GM12878 (cell line): ENCODE results near the gene PDLIM4. TPM values are rescaled to one million over a fixed set of nuclear protein-coding genes. Genes with fewer than 3 reads are reported as not detected.

Source experiments
- ATAC-seq: fragments of 200-7000 bp; cut with Tn5 transposase; 3 replicates; pipeline ENCODE4 v1.9.1; 2020; ENCODE audit warnings: mild to moderate bottlenecking, moderate library complexity
- BruUV-seq: library from RNA; stranded (reverse); fragments of 400-500 nt; replicated peaks from 2 replicates; lab custom pipeline; 2021; lab: Mats Ljungman, UMichigan
- CTCF ChIA-PET: fragments of 300-600 bp; sonication (Branson Sonifier 250); formaldehyde crosslinking; extraction: SDS; loops from one replicate; lab custom pipeline; 2021; ENCODE audit warnings: inconsistent platforms; lab: Yijun Ruan, JAX
- POLR2A ChIA-PET: fragments of 350-600 bp; formaldehyde crosslinking; extraction: SDS; loops from one replicate; lab custom pipeline; 2021; ENCODE audit warnings: inconsistent platforms; lab: Charles Lee
- RAD21 ChIA-PET: fragments of 300-600 bp; sonication (Branson Sonifier 250); formaldehyde crosslinking; loops from one replicate; lab custom pipeline; 2023; ENCODE audit warnings: antibody characterized with exemption; ENCODE audit not compliant: unreplicated experiment; lab: Charles Lee
- SMC1A ChIA-PET: fragments of 300-600 bp; sonication (Branson Sonifier 250); formaldehyde crosslinking; loops from one replicate; lab custom pipeline; 2023; ENCODE audit not compliant: unreplicated experiment, uncharacterized antibody; lab: Charles Lee
- DNase-seq: peaks from one replicate; pipeline ENCODE4 v3.0.0-alpha.2; 2011; ENCODE audit warnings: low read depth, low spot score
- FAIRE-seq: peaks from 3 replicates; lab custom pipeline; 2011; peaks lifted over from hg19 to GRCh38; lab: Jason Lieb, UNC
- H2AFZ ChIP-seq: 2 replicates; pipeline ENCODE4 v1.6.0; 2011; ENCODE audit warnings: low read depth, low read length, control low read depth; ENCODE audit not compliant: control insufficient read depth
- H3K27ac ChIP-seq: 2 replicates; pipeline ENCODE4 v1.5.1; 2011; ENCODE audit warnings: control low read depth; ENCODE audit not compliant: control insufficient read depth, insufficient read depth
- H3K27me3 ChIP-seq, 2 experiments: replicated peaks in 1 of 2; 2 replicates each; pipeline versions ENCODE4 v1.6.0 to v1.6.1; 2011; ENCODE audit warnings: low read length in 1 of 2; ENCODE audit not compliant: control insufficient read depth in 2 of 2, insufficient read depth in 2 of 2
- H3K36me3 ChIP-seq, 2 experiments: 2 replicates each; pipeline ENCODE4 v1.5.1; 2011; ENCODE audit warnings: low read length in 1 of 2; ENCODE audit not compliant: control insufficient read depth in 2 of 2, insufficient read depth in 2 of 2
- H3K4me1 ChIP-seq: 2 replicates; pipeline ENCODE4 v1.6.1; 2011; ENCODE audit warnings: mild to moderate bottlenecking, low read length, moderate library complexity, mixed read lengths; ENCODE audit not compliant: control insufficient read depth, insufficient read depth
- H3K4me2 ChIP-seq: 2 replicates; pipeline ENCODE4 v1.6.0; 2011; ENCODE audit warnings: control low read depth; ENCODE audit not compliant: control insufficient read depth, insufficient read depth
- H3K4me3 ChIP-seq: fragments of 200-600 bp; sonication (generic); 2 replicates; pipeline ENCODE4 v1.5.1; 2016
- H3K79me2 ChIP-seq: 2 replicates; pipeline ENCODE4 v1.6.0; 2011; ENCODE audit warnings: low read length; ENCODE audit not compliant: control insufficient read depth, insufficient read depth
- H3K9ac ChIP-seq: 2 replicates; pipeline ENCODE4 v1.8.0; 2011; ENCODE audit warnings: low read length, control low read depth, mixed read lengths; ENCODE audit not compliant: control insufficient read depth, insufficient read depth
- H3K9me3 ChIP-seq: replicated peaks from 3 replicates; pipeline ENCODE4 v1.5.1; 2011; ENCODE audit warnings: mild to moderate bottlenecking, low read length; ENCODE audit not compliant: control insufficient read depth, insufficient read depth
- H4K20me1 ChIP-seq: 2 replicates; pipeline ENCODE4 v1.6.0; 2011; ENCODE audit not compliant: control insufficient read depth, insufficient read depth
- CBX3 ChIP-seq: fragments of 200-600 bp; sonication (generic); IDR thresholded peaks from 2 replicates; pipeline ENCODE4 v1.6.1; 2016; ENCODE audit warnings: low read depth, borderline replicate concordance
- EGR1 ChIP-seq, 2 experiments: IDR thresholded peaks; 1 replicate in 1 of 2; 2 replicates in 1 of 2; pipeline ENCODE4 v1.6.1; 2011 to 2012; ENCODE audit warnings: low read depth in 2 of 2, low read length in 2 of 2, borderline replicate concordance in 1 of 2, mild to moderate bottlenecking in 1 of 2, moderate library complexity in 1 of 2
- HDGF ChIP-seq: fragments of 450-650 bp; IDR thresholded peaks from 2 replicates; pipeline ENCODE4 v1.6.1; 2016; ENCODE audit warnings: antibody characterized with exemption
- RELB ChIP-seq: fragments of 450-650 bp; IDR thresholded peaks from 2 replicates; pipeline ENCODE4 v1.6.1; 2017; ENCODE audit warnings: low read depth, mild to moderate bottlenecking, moderate library complexity
- WGBS: methylation state at CpG from one replicate; pipeline ENCODE4 v1.1.6; 2016; ENCODE audit warnings: low lambda C conversion rate; ENCODE audit not compliant: insufficient replicate concordance, insufficient coverage; ENCODE audit errors: missing lambda C conversion rate; 5-methylcytosine and 5-hydroxymethylcytosine counted together
- in situ Hi-C: fragments of 300-500 bp; cut with MboI; formaldehyde crosslinking; loops from 9 replicates; pipeline ENCODE4 v1.14.3; 2018; ENCODE audit warnings: mixed read lengths
- intact Hi-C: fragments of 100-400 bp; cut with micrococcal nuclease; formaldehyde crosslinking; loops from one replicate; pipeline ENCODE4 v1.14.2; 2022; ENCODE audit not compliant: unreplicated experiment
- polyA plus RNA-seq, 11 experiments: library from polyadenylated mRNA; depleted of rRNA in 4 of 11; unstranded in 6 of 11; stranded (reverse) in 5 of 11; fragments of >200 nt; fragmentation: Nextera tagmentation in 4 of 11; fragmentation: Illumina TruSeq in 1 of 11; extraction: Ambion mirVana in 4 of 11; extraction: Trizol in 1 of 11; gene quantifications; 1 replicate in 1 of 11; 2 replicates in 10 of 11; pipeline versions ENCODE4 v1.2.1 to v1.2.3, GENCODE V29; 2011 to 2016; ENCODE audit warnings: inconsistent platforms in 2 of 11, missing spikeins in 2 of 11, low read depth in 1 of 11
- total RNA-seq, 4 experiments: library from RNA; depleted of rRNA in 3 of 4; stranded (reverse); fragments of >200 nt in 3 of 4; fragmentation: Illumina TruSeq in 1 of 4; extraction: Trizol in 1 of 4; gene quantifications; 2 replicates each; pipeline versions ENCODE4 v1.2.1 to v1.2.3, GENCODE V29; 2013 to 2021

The PDLIM4 gene
- total and polyA plus RNA-seq, 10 of the 15 experiments (the other 5 are each of a cell fraction or from before 2014, with no cell fraction given) = 0.13 to 1.7 (median 0.39) TPM; not detected in 3

- ATAC-seq = no peak
- TF ChIP-seq HDGF (no peak), EGR1 (IDR thresholded peaks at IDR 0.05; ENCODE audit: borderline replicate concordance in 1 of 2, low read depth in 2 of 2, low read length in 2 of 2) (0 out of 3 replicates have a peak, but pooled peaks of 1 of the 2 experiments have one; percentile 7), RELB (0 out of 2 replicates have a peak, but pooled peaks have one; percentile 27), CBX3 (no peak)
- CTCF ChIA-PET = interaction anchor here (0.7 to 4.1 kb wide), 5 partner anchors 11 to 128 kb away, joined by 3 to 41 read pairs (median 3); no protein-coding TSS in a partner anchor
- FAIRE-seq = no peak
- Histone ChIP-seq H4K20me1 (no peaks in the 10 kb centered on the region), H3K9ac (peak overlapping the region; percentile 56; the same call in 1 of the 2 replicates), H2AFZ (peak overlapping the region; percentile 64), H3K4me3 (peak overlapping the region; percentile 75), H3K4me2 (peak overlapping the region; percentile 68), H3K27ac (no peak overlapping the region), H3K79me2 (no peaks in the 10 kb centered on the region), H3K9me3 (no peaks in the 10 kb centered on the region; the same call in 2 of the 3 replicates), H3K36me3 (no peaks in the 10 kb centered on the region), H3K4me1 (peaks cover 10% of the 10 kb centered on the region), H3K27me3 (peaks cover 0 to 5% of the 10 kb centered on the region in 2 experiments; a peak in 2 of 4 replicates)
- no TSS peak for BruUV-seq
- intact Hi-C loops (no loop called here), in situ Hi-C loops (no loop called here)
- RAD21 ChIA-PET = interaction anchor here (0.8 to 2.4 kb wide), 4 partner anchors 11 to 200 kb away, joined by 3 to 18 read pairs (median 4); no protein-coding TSS in a partner anchor
- POLR2A ChIA-PET = interaction anchor here (0.7 to 1.6 kb wide), 4 partner anchors 17 to 67 kb away, joined by 3 to 6 read pairs (median 4); no protein-coding TSS in a partner anchor
- no peak for DNase-seq
- SMC1A ChIA-PET = interaction anchor here (1.9 to 2.1 kb wide), 2 partner anchors 11 to 48 kb away, joined by 5 to 10 read pairs; no protein-coding TSS in a partner anchor
- WGBS = 4% methylated on average over 13 of the region's 13 CpGs
Observed at GRCh38 chr5:132227235-132227484, 30.3 kb upstream of the PDLIM4 start.
